Panc1 (cell line): ENCODE measurements around the gene SH3BP5. TPM values are rescaled to one million over a fixed set of nuclear protein-coding genes. Genes with fewer than 3 reads are reported as not detected.

Experiments used
- ATAC-seq: fragments of 200-7000 bp; cut with Tn5 transposase; 2 replicates; pipeline ENCODE4 v1.9.1; 2020; ENCODE audit warnings: mild to moderate bottlenecking, moderate library complexity
- BruUV-seq: library from RNA; stranded (reverse); fragments of 400-500 nt; replicated peaks from 2 replicates; lab custom pipeline; 2021; lab: Mats Ljungman, UMichigan
- CTCF ChIA-PET: fragments of 300-600 bp; sonication (Branson Sonifier 250); formaldehyde crosslinking; loops from one replicate; lab custom pipeline; 2022; ENCODE audit warnings: antibody characterized with exemption; lab: Charles Lee
- POLR2A ChIA-PET: fragments of 300-600 bp; sonication (Branson Sonifier 250); formaldehyde crosslinking; loops from one replicate; lab custom pipeline; 2022; ENCODE audit warnings: antibody characterized with exemption; lab: Charles Lee
- DNase-seq: peaks from one replicate; pipeline ENCODE4 v3.0.0-alpha.2; 2010; ENCODE audit warnings: low read depth, low spot score
- H3K27ac ChIP-seq: 2 replicates; pipeline ENCODE4 v1.5.1; 2011; ENCODE audit warnings: mild to moderate bottlenecking, low read length, inconsistent platforms
- H3K27me3 ChIP-seq: fragments of 200-500 bp; sonication (Bioruptor generic); 2 replicates; pipeline ENCODE4 v1.6.0; 2014; ENCODE audit warnings: low read length, inconsistent platforms; ENCODE audit not compliant: control insufficient read depth, insufficient read depth
- H3K36me3 ChIP-seq: fragments of 200-500 bp; sonication (Bioruptor generic); 2 replicates; pipeline ENCODE4 v1.5.1; 2014; ENCODE audit warnings: inconsistent platforms, mild to moderate bottlenecking, low read length, moderate library complexity; ENCODE audit not compliant: control insufficient read depth, insufficient read depth
- H3K4me1 ChIP-seq: 2 replicates; pipeline ENCODE4 v1.5.1; 2011; ENCODE audit warnings: inconsistent platforms, mild to moderate bottlenecking, low read length, moderate library complexity; ENCODE audit not compliant: control insufficient read depth, insufficient read depth
- H3K4me3 ChIP-seq, 2 experiments: 2 replicates each; pipeline ENCODE4 v1.5.1; 2011 to 2012; ENCODE audit warnings: low read depth in 2 of 2, low read length in 2 of 2, mild to moderate bottlenecking in 2 of 2, inconsistent platforms in 1 of 2, moderate library complexity in 1 of 2
- H3K9me3 ChIP-seq: fragments of 200-500 bp; sonication (Bioruptor generic); 2 replicates; pipeline ENCODE4 v1.5.1; 2014; ENCODE audit warnings: low read depth, mild to moderate bottlenecking, inconsistent platforms, low read length, moderate library complexity; ENCODE audit not compliant: control insufficient read depth, insufficient read depth
- CTCF ChIP-seq: fragments of 450-650 bp; IDR thresholded peaks from 2 replicates; pipeline ENCODE4 v1.5.1; 2017; ENCODE audit warnings: mild to moderate bottlenecking
- POLR2AphosphoS5 ChIP-seq: IDR thresholded peaks from 2 replicates; pipeline ENCODE4 v1.6.1; 2012; ENCODE audit warnings: mild to moderate bottlenecking, low read depth, low read length, moderate library complexity
- REST ChIP-seq, 2 experiments: IDR thresholded peaks; 2 replicates each; pipeline ENCODE4 v1.6.1; 2011 to 2012; ENCODE audit warnings: low read depth in 2 of 2, control low read depth in 1 of 2, low read length in 1 of 2, mild to moderate bottlenecking in 1 of 2, moderate library complexity in 1 of 2; ENCODE audit not compliant: insufficient read depth in 1 of 2
- SIN3A ChIP-seq: IDR thresholded peaks from 2 replicates; pipeline ENCODE4 v1.6.1; 2012; ENCODE audit warnings: low read depth, mild to moderate bottlenecking, low read length, moderate library complexity, borderline replicate concordance; ENCODE audit not compliant: insufficient read depth
- TCF7L2 ChIP-seq: IDR thresholded peaks from 2 replicates; pipeline ENCODE4 v1.6.1; 2011; ENCODE audit warnings: mild to moderate bottlenecking, low read depth, low read length, inconsistent platforms
- in situ Hi-C: cut with HindIII; loops from 2 replicates; pipeline ENCODE4 v1.10.0; 2016; ENCODE audit warnings: low sequenced_read_pairs, low pct_unique_long_range_greater_than_20kb
- intact Hi-C: fragments of 100-400 bp; cut with micrococcal nuclease; formaldehyde crosslinking; loops from one replicate; pipeline ENCODE4 v1.10.0; 2022; ENCODE audit not compliant: unreplicated experiment
- total RNA-seq: library from RNA; stranded (reverse); gene quantifications from one replicate; pipeline ENCODE4 v1.2.1, GENCODE V29; 2021; ENCODE audit not compliant: unreplicated experiment

The SH3BP5 gene
- total RNA-seq, 1 experiment from 2014 or later = 12.0 TPM

GRCh38 chr3:15229262-15229661 lies 103.1 kb downstream of the SH3BP5 start:
- no peak overlapping the region for H3K27ac ChIP-seq
- ATAC-seq (no peak), DNase-seq (no peak)
- ChIA-PET CTCF (no interaction called here), POLR2A (no interaction called here)
- BruUV-seq = no TSS peak
- intact Hi-C loops = no loop called here
- TF ChIP-seq SIN3A (no peak), REST (IDR thresholded peaks at IDR 0.05; ENCODE audit: insufficient read depth in 1 of 2, low read depth in 2 of 2, low read length in 1 of 2) (no peak), POLR2AphosphoS5 (no peak), CTCF (no peak), TCF7L2 (no peak)
- H3K4me3 ChIP-seq = no peak overlapping the region
- in situ Hi-C loops = no loop called here
- no peaks in the 10 kb centered on the region for H3K27me3 ChIP-seq
- no peaks in the 10 kb centered on the region for H3K9me3 ChIP-seq
- H3K36me3 ChIP-seq = peaks cover 35% of the 10 kb centered on the region
- H3K4me1 ChIP-seq = no peaks in the 10 kb centered on the region

GRCh38 chr3:15228147-15228546 lies 104.2 kb downstream of the SH3BP5 start:
- Histone ChIP-seq H3K27ac (no peak overlapping the region), H3K4me1 (no peaks in the 10 kb centered on the region), H3K4me3 (no peak overlapping the region), H3K27me3 (no peaks in the 10 kb centered on the region), H3K9me3 (no peaks in the 10 kb centered on the region), H3K36me3 (peaks cover 36% of the 10 kb centered on the region)
- intact Hi-C loops (no loop called here), in situ Hi-C loops (no loop called here)
- no TSS peak for BruUV-seq
- ATAC-seq (no peak), DNase-seq (no peak)
- CTCF ChIA-PET = no interaction called here
- no peak for TF ChIP-seq SIN3A
- no peak for TF ChIP-seq TCF7L2
- no peak for TF ChIP-seq CTCF
- POLR2A ChIA-PET = interaction anchor here (0.6 kb wide), 1 partner anchor 10 kb away, joined by 10 read pairs; no protein-coding TSS in a partner anchor
